Uterus (tissue), 4 donors: ENCODE data around the gene VWF. TPM values are rescaled to one million over a fixed set of nuclear protein-coding genes. Genes with fewer than 3 reads are reported as not detected.

Source experiments
- DNase-seq, 2 donors: peaks; one replicate each; pipeline ENCODE4 v3.0.0-alpha.2; 2019 to 2020
- H3K27ac ChIP-seq, 2 donors: fragments of 200-600 bp; sonication (generic); 1 replicate in 1 of 2; 2 replicates in 1 of 2; pipeline ENCODE4 v1.5.1; 2016 to 2018
- H3K27me3 ChIP-seq, 2 donors: fragments of 200-600 bp; sonication (generic); one replicate each; pipeline ENCODE4 v1.5.1; 2018 to 2019; ENCODE audit warnings: control low read depth in 1 of 2
- H3K36me3 ChIP-seq, 2 donors: fragments of 200-600 bp; sonication (generic); one replicate each; pipeline ENCODE4 v1.5.1; 2019; ENCODE audit warnings: control low read depth in 1 of 2
- H3K4me1 ChIP-seq, 2 donors: fragments of 200-600 bp; sonication (generic); one replicate each; pipeline ENCODE4 v1.5.1; 2018 to 2019; ENCODE audit warnings: control low read depth in 1 of 2
- H3K4me3 ChIP-seq, 2 donors: fragments of 200-600 bp; sonication (generic); 1 replicate in 1 of 2; 2 replicates in 1 of 2; pipeline ENCODE4 v1.5.1; 2018 to 2019; ENCODE audit warnings: mild to moderate bottlenecking in 1 of 2
- H3K9me3 ChIP-seq, 2 donors: fragments of 200-600 bp; sonication (generic); one replicate each; pipeline ENCODE4 v1.5.1; 2019; ENCODE audit warnings: control low read depth in 1 of 2
- POLR2A ChIP-seq, 2 donors: fragments of 450-650 bp; IDR thresholded peaks; one replicate each; pipeline ENCODE4 v1.6.1; 2016; ENCODE audit warnings: antibody characterized with exemption in 2 of 2, mild to moderate bottlenecking in 1 of 2, moderate library complexity in 1 of 2
- intact Hi-C: fragments of 100-400 bp; cut with DNase I; formaldehyde crosslinking; loops from one replicate; pipeline ENCODE4 v1.15.1; 2023; ENCODE audit warnings: low total_unique reads
- total RNA-seq, 4 donors: library from RNA; depleted of rRNA in 3 of 4; stranded (reverse); fragments of >200 nt in 3 of 4; gene quantifications; one replicate each; pipeline versions ENCODE4 v1.1.0 to v1.2.4, GENCODE V29; 2014 to 2023
- TF ChIP-seq, protein P1 (sequence below), 4 experiments: fragments of 200-600 bp in 2 of 4; fragments of 450-650 bp in 2 of 4; sonication (generic) in 2 of 4; IDR thresholded peaks; one replicate each; pipeline ENCODE4 v1.5.1; 2016 to 2019; ENCODE audit warnings: antibody characterized with exemption in 4 of 4, mild to moderate bottlenecking in 2 of 4, moderate library complexity in 1 of 4
- donor health status: DM: yes; HTN: yes; CAD: no.

VWF gene
- total RNA-seq, 4 donors from 2014 or later: 122 to 949 (median 380) TPM

DNA sequence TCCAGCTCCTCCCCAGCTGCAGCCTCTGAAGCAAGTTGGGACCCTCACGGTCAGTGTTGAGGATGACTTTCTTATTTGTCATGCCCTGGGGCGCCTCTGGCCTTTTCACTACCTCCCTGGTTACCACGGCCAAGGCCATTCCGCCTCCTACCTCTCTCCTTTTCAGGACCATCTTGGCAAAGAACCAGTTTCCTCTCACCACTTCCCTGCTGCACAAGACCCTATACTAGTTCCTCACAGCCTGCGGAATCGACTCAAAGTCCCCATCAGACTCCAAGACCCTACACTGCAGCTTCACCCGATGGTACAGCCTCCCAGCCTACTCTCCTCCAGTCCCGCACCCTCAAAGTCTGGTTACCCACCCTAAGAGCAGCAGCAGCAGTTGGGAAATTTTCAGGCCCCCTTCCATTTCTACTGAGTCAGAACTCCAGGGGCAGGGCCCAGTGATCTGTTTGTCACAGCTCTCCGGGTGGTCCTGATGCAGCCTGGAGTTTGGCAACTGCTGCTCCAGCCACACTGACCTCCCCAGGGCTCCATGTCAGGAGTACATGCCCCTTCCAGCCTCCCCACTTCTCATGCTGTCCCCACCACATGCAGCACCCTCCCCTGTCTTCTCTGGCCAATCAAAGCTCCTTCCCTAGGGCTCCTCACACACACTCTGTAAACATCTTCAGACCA lies 5.4 kb downstream of the VWF start:
- DNase-seq: no peak

DNA sequence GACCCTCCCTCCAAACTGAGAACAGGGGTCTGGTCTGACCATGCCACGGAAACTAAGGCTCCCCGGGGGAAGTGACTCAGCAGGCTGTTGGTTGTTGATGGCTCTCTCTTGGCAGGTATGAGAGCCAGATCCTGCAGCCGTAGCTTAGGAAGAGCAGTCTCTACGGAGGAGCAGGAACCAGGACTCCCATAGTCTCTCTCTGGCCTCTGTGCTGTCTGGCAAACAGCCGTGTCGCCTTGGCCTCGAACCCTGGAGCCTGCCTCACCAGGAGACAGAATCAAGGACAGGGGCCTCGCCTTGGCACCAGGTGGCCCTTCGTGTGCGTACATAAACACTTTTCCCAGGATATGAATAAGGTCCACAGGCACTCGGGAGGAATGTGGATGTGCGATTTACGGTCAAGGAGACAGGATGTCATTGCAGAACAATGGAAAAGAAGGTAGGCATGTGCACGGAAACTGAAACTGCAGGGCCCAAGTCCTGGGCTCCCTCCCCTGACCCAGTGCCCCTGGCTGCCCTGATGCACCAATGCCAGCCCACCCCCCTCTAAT lies 7.9 kb downstream of the VWF start:
- TF ChIP-seq, protein P1, sequence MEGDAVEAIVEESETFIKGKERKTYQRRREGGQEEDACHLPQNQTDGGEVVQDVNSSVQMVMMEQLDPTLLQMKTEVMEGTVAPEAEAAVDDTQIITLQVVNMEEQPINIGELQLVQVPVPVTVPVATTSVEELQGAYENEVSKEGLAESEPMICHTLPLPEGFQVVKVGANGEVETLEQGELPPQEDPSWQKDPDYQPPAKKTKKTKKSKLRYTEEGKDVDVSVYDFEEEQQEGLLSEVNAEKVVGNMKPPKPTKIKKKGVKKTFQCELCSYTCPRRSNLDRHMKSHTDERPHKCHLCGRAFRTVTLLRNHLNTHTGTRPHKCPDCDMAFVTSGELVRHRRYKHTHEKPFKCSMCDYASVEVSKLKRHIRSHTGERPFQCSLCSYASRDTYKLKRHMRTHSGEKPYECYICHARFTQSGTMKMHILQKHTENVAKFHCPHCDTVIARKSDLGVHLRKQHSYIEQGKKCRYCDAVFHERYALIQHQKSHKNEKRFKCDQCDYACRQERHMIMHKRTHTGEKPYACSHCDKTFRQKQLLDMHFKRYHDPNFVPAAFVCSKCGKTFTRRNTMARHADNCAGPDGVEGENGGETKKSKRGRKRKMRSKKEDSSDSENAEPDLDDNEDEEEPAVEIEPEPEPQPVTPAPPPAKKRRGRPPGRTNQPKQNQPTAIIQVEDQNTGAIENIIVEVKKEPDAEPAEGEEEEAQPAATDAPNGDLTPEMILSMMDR (IDR thresholded peaks at IDR 0.05): no peak
- TF ChIP-seq POLR2A (IDR thresholded peaks at IDR 0.05): no peak
- intact Hi-C loops: no loop called here
- no peaks in the 10 kb centered on the region for H3K27me3 ChIP-seq
- H3K4me1 ChIP-seq: no peaks in the 10 kb centered on the region
- no peaks in the 10 kb centered on the region for H3K36me3 ChIP-seq
- no peak overlapping the region for H3K4me3 ChIP-seq
- DNase-seq: peak in 1 of 2 donors; percentile 64
- H3K27ac ChIP-seq: peak overlapping the region in 1 of 2 donors; percentile 52
- no peaks in the 10 kb centered on the region for H3K9me3 ChIP-seq

More for the DNA sequence above, 5.4 kb downstream of the VWF start:
- no peaks in the 10 kb centered on the region for H3K9me3 ChIP-seq
- H3K27me3 ChIP-seq: no peaks in the 10 kb centered on the region
- H3K4me1 ChIP-seq: no peaks in the 10 kb centered on the region
- H3K36me3 ChIP-seq: no peaks in the 10 kb centered on the region
- intact Hi-C loops: no loop called here
- H3K27ac ChIP-seq: peak overlapping the region; percentile 21 to 47
- H3K4me3 ChIP-seq: no peak overlapping the region
- TF ChIP-seq POLR2A (IDR thresholded peaks at IDR 0.05): no peak
- TF ChIP-seq, protein P1 (IDR thresholded peaks at IDR 0.05): no peak

DNA sequence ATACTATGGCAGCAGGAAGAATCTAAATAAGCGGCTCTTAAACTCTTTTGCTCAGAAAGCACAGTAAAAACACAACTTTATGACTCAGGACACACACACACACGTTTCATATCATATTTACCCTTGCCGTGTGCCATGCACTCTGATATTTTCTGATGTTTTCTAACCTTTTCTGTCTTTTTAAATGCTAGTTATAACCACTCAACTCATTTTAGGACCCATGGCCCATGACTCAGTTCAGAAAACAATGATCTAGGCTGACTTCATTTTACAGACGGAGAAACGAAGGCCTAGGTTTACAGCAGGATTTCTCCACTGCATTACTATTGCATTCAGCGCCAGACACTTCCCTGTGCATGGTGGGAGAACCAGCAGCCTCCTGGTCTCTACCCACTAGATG lies 9.1 kb downstream of the VWF start:
- Histone ChIP-seq H3K9me3 (no peaks in the 10 kb centered on the region), H3K36me3 (no peaks in the 10 kb centered on the region), H3K4me1 (no peaks in the 10 kb centered on the region), H3K4me3 (no peak overlapping the region), H3K27me3 (no peaks in the 10 kb centered on the region), H3K27ac (peak overlapping the region in 1 of 2 donors; percentile 29)
- TF ChIP-seq, protein P1 (IDR thresholded peaks at IDR 0.05): no peak
- no peak for TF ChIP-seq POLR2A (IDR thresholded peaks at IDR 0.05)
- intact Hi-C loops: no loop called here
- no peak for DNase-seq

DNA sequence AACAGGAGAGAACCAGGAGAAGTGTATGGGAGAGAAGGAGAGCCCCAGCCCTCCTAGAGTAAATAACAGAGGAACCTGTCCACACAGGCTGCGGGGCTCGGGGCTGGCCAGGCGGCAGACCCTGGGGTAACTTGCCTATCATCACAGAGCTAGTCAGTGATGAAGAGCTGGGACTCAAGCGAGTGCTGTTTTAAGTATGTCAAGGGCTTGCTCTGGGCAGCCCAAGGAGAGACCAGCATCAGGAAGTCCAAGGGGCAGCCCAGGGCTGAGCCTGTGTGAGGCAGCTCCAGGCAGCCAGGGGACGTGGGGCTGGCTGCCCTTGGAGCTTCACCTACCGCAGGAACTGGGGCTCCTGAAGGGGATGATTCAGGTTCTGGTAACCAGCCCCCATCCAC lies 10.0 kb downstream of the VWF start:
- H3K27ac ChIP-seq: peak overlapping the region in 1 of 2 donors; percentile 8

More for the DNA sequence above, 10.0 kb downstream of the VWF start:
- intact Hi-C loops: no loop called here
- no peaks in the 10 kb centered on the region for H3K4me1 ChIP-seq
- H3K36me3 ChIP-seq: no peaks in the 10 kb centered on the region
- no peak for DNase-seq
- H3K27me3 ChIP-seq: no peaks in the 10 kb centered on the region
- TF ChIP-seq, protein P1 (IDR thresholded peaks at IDR 0.05): no peak
- TF ChIP-seq POLR2A (IDR thresholded peaks at IDR 0.05): no peak
- no peak overlapping the region for H3K4me3 ChIP-seq
- H3K9me3 ChIP-seq: no peaks in the 10 kb centered on the region
